Jurkat, Clone E6-1 (cell line): ENCODE measurements around the gene CTNNB1.
"Not testable (repeated sequence)": the region's sequence is repeated elsewhere in the genome, so short reads cannot be mapped to it uniquely, and the experiment has no call there.

Experiments used
- DNase-seq: peaks from one replicate; pipeline ENCODE4 v3.0.0-alpha.2; 2011; ENCODE audit warnings: low read depth, low spot score
- H3K4me3 ChIP-seq: 2 replicates; pipeline ENCODE4 v1.5.1; 2011; ENCODE audit warnings: mild to moderate bottlenecking, low read length, control low read depth, moderate library complexity

CTNNB1 gene

DNA sequence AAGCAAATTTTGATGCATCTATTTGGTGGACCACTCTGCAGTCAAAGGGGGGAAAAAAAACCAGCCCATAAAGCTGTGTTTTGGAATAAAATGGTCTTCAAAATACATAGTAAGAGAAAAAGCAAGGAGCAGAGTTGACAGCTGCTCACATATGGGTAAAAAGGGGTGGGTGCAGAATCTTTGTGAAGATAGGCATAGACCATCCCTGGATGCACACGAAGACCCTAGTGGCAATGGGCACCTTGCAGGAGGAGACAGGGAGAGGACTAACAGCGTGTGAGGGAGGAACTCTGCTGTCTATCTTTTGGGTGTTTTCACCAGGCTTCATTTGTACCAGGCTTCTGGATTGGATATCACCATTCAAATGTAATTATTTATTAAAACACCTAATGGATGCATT lies 43.9 kb downstream of the CTNNB1 start:
- no peak overlapping the region for H3K4me3 ChIP-seq
- DNase-seq = no peak

- H3K4me3 ChIP-seq = no peak overlapping the region
- no peak for DNase-seq
Measured at GRCh38 chr3:41244620-41245336, 45.5 kb downstream of the CTNNB1 start.

- H3K4me3 ChIP-seq = no peak overlapping the region
- no peak for DNase-seq
Measured at GRCh38 chr3:41247055-41248004, 48.0 kb downstream of the CTNNB1 start.

- no peak overlapping the region for H3K4me3 ChIP-seq
- no peak for DNase-seq
Measured at GRCh38 chr3:41248525-41248924, 49.2 kb downstream of the CTNNB1 start.

GRCh38 chr3:41249318-41249717 lies 50.0 kb downstream of the CTNNB1 start:
- H3K4me3 ChIP-seq = no peak overlapping the region
- DNase-seq = no peak

GRCh38 chr3:41250825-41251224 lies 51.5 kb downstream of the CTNNB1 start:
- DNase-seq = no peak
- no peak overlapping the region for H3K4me3 ChIP-seq

GRCh38 chr3:41251593-41251992 lies 52.3 kb downstream of the CTNNB1 start:
- H3K4me3 ChIP-seq = no peak overlapping the region
- DNase-seq = no peak

GRCh38 chr3:41258239-41258800 lies 59.0 kb downstream of the CTNNB1 start:
- H3K4me3 ChIP-seq = no peak overlapping the region

DNA sequence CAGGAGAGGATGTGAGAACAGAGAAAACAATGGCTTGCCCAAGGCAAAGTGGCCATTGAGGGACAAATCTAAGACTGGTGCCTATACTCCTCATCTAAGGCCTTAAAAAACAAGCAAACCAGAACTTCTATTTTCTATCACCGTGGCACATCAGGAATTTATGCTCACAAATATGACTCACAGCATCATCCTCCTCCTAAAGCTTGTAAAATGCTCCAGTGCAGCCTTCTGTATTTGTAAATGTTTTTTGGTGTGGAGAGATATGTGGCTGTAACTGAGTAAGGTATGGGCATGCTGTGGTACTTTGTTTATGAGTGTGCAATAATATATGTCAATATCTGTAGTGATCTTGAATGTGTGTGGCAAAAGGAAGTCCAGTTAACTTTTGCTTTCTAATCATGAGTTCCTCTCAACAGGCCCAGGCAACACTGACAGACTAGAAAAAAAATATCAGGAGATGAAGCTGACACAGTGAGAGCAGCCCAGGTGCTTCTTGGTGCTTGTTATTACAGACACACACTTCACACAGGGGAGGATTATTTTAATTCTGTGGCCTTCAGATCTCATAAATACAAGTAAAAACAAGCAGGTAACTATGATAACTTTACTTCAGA lies 60.3 kb downstream of the CTNNB1 start:
- no peak for DNase-seq

More at GRCh38 chr3:41258239-41258800, 59.0 kb downstream of the CTNNB1 start:
- no peak for DNase-seq

DNA sequence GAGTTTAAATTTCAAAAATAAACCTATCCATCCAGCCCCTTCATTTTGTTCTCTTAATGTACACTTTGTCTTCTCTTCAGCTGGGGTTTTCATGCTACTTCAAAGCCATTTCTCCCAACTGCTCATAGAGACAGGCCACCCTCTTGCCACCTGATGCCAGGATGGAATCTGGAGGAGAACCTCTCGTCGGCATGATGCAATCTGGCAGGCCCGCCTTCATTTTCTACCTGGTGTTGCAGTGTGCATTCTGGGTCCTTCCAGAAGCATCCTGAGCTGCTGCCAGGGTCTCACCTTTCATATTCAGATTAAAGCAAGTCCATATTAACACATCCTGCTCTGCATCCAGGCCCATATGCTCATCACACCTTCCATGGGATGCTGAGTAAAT lies 60.8 kb downstream of the CTNNB1 start:
- H3K4me3 ChIP-seq = no peak overlapping the region
- DNase-seq = no peak

More for the DNA sequence above, 60.3 kb downstream of the CTNNB1 start:
- H3K4me3 ChIP-seq = no peak overlapping the region

DNA sequence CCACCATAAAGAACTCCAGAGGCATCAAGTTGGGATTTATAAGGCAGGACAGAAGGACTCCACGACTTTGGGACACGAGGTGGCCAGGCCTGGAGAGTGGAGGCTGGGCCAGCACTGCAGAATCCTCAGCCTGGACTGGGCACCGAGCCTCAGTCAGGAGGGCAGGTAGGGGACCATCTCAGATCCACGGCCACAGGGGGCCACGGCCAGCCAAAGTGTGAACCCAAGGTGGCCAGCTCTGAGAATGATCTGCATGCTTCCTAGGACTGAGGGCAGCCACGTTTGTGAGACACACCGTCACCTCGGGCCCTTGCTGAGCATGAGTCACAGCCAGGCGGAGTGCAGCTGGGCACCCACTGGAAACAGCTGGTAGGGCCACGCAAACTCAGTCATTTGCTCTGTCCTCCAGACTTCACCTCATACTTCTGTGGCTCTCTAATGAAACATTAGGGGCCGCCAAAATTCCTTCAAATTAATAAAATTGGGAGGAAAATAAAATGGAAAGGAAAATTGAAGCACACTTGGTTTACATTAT lies 65.8 kb downstream of the CTNNB1 start:
- no peak overlapping the region for H3K4me3 ChIP-seq
- no peak for DNase-seq

GRCh38 chr3:41265823-41266273 lies 66.5 kb downstream of the CTNNB1 start:
- DNase-seq = no peak
- H3K4me3 ChIP-seq = no peak overlapping the region

- no peak for DNase-seq
- no peak overlapping the region for H3K4me3 ChIP-seq
Measured at GRCh38 chr3:41267975-41268640, 68.8 kb downstream of the CTNNB1 start.

- DNase-seq = no peak
- no peak overlapping the region for H3K4me3 ChIP-seq
Measured at GRCh38 chr3:41272667-41273066, 73.4 kb downstream of the CTNNB1 start.

DNA sequence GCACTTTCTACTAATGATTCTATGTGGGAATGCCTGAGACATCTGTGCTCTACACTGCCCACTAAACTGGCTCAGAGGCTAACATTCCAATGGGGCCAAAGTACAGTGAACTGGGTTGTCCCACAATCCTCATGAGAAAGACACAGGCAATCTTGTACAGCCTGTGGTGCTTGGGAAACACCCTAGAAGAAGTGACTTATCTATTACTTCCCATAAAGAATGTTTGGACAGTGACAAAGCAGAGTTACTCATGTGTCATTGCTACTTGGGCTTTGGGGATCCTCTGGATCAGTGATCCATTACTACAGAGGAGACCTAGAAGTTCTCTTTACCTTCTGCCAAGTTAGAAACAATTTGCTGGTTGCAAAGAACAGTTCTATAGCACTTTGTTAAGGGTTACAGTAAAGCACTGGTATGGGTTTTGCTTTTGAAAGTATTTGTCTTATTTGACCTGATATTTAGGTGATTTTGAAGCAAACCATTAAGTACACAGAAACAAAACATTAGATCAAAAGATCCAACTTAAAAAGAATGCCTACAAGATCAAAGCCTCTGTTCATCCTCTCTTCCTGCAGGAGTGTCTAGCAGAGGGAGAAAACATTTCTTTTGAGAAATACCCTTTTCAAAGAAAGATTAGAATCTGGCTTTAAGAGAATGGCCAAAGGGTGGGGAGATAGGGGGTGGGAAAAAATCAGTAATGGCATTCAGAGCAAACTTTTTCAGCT lies 75.8 kb downstream of the CTNNB1 start:
- DNase-seq = no peak
- no peak overlapping the region for H3K4me3 ChIP-seq

GRCh38 chr3:41276191-41276590 lies 76.9 kb downstream of the CTNNB1 start:
- no peak for DNase-seq
- H3K4me3 ChIP-seq = no peak overlapping the region

- DNase-seq = no peak
- no peak overlapping the region for H3K4me3 ChIP-seq
Measured at GRCh38 chr3:41277790-41278465, 78.6 kb downstream of the CTNNB1 start.

GRCh38 chr3:41284934-41285333 lies 85.6 kb downstream of the CTNNB1 start:
- H3K4me3 ChIP-seq = not testable (repeated sequence)

More at GRCh38 chr3:41284934-41285333, 85.6 kb downstream of the CTNNB1 start:
- not testable (repeated sequence) for DNase-seq
